ENCODE measurements around the gene IRF4.

The IRF4 gene

DNA sequence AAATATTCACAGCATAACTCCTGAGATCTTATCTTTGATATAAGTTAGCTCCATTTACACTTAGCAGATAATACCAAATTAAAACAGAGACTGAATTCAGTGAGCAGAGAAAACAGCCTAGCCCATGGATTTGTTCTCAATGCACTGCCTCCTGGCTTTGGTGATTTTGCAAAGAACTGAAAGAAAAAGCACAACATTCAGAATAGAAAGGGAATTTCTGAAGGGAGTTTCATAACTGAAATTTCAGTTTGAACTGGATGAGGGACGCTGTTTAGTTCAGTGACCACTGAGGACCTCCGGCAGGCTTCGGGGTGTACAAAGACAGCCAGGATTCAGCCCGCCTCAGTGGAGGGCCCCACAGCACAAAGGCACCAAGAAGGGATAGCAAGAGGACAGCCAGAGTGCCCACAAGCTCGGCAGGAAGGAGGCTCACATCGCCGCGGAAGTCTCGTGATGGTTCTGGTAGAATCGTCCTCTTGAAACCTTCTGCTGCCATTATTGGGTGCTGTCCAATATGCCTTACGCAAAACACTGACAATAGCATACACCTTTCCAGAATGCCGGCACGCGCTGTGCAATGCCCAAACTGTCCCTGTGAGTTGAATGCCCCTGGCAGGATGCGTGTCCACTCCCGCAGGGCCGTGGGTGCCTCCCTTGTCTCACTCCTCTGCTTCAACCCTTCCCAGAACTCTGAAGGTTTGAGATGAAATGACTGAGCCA lies 9.7 kb upstream of the IRF4 start:
- DNase-seq (ENCODE audit: low spot score) (no peak), FAIRE-seq (no peak)

DNA sequence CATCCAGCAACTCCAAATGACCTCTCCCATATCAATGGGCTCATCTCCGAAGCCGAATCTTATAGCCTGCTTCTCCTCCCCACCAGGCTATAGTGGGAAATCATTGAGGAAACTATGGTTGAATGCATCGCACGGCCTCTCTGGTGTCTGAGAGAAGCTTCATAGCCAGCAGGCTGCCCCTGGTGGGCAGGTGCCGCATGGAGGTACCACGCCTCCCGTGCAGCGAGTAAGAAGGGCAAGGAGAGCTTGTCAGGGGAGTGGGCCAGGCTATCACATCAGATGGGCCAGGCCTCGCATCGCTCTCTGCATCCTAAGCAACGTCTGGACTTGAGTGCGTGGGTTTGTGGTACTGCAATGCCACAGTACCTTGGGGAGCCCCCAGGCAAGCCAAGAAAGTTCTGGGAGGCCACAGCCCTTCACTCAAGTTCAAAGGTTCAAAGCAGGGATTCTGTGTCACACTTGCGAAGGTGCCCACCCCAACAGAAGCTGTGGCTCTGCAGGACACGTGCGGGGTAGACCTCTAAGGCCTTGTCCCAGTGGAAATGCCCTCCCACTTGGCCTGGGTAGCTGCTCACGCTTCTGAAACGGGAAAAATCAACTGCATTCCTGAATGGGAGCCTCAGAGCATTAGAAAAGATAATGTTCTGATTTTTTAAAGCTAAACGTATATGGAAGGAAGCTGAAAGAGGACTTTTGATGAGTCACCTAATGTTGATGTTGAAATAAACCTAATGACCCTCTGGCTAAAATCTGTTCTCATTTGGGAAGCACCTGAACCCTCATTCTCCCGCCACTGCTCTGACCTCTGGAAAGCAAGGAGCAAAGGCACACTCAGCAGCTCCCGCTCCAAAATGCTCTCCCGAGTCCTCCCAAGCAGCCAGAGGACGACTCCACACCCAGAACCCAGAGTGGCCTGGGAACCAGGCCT lies 8.4 kb upstream of the IRF4 start:
- FAIRE-seq, result no peak
- DNase-seq (ENCODE audit: low spot score), result no peak

DNA sequence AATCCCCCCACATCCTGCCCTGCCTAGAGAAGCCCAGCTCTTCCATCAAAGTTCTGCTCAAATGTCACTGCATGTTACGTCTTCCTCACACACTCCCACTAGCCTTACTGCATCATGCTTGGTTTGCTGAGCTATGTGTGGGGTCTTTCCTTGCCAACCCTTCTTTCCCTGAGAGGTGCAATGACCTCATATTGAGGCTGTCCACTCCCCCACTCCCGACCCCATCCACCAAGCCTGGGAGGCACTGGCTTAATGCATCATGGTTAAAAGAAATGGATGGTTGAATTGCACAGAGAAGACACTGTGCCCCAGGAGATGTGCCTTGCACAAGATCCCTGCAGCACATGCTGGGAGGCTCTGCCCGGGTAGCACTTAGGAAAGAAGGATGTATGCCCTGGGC lies 7.7 kb upstream of the IRF4 start:
- no peak for DNase-seq (ENCODE audit: low spot score)
- FAIRE-seq, result no peak

DNA sequence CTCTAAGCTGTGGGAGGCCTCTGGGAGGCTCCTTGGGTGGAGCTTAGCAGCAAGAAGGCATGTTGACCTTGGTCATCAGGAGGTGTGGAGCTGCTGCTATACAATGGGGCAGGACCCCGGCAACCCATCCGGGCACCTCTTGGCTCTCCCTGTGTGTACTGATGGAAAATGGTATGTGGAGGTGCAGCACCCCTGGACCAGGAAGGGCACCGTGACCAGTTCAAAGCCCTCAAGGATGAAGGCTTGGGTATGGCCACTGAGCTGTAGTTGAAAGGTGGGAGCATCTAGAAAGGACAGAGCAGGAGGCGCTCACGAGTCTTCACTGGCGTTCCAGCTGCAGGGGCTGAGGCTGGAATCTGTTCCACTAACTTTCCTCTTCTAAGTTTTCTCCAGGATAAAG lies 6.7 kb upstream of the IRF4 start:
- FAIRE-seq (no peak), DNase-seq (ENCODE audit: low spot score) (no peak)

DNA sequence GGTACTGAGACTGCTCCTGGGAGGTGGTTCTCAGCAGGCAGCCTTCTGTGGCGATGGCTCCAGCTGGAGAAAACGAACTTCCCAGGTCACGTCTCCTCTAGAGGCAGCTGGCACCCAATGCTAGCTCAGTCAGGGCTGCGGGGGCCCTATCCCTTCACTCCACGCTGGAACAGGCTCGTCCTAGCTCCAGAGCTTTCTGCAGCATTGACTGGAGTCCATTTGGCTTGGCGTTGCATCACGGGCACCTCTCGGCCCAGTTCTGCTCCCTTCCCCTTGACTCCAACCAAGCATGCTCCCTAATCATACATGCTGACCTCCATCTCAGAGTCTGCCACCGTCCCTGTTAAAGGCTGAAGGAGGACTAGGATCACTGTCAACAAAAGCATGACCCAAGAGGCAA lies 5.9 kb upstream of the IRF4 start:
- FAIRE-seq (no peak), DNase-seq (ENCODE audit: low spot score) (no peak)

DNA sequence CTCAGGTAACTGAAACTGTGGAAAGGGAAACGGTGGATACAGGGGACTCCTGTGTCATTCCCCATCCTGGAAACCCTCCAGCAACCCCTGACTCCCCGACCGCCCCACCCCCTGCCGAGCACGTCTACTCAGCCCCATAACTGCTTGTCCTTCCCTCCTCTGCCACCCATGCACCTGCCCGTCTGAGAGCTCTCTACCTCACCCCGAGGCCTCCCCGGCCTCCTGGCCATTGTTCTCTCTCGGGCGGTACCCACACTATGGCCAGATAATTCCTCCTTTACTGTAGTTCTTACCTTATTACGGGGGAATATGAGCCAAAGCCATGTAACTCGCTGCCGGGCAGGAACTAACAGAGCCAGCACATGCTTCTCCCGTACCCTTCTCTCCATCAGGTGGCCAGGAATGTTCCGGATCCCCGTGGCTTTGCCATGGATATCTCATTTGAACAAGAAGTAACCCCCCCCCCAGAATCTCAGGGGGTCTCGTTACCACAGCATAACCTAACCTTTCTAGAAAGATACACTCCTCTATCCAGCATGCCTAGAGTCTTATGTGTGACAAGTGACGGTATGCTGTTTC lies 4.8 kb upstream of the IRF4 start:
- FAIRE-seq (no peak), DNase-seq (ENCODE audit: low spot score) (no peak)

DNA sequence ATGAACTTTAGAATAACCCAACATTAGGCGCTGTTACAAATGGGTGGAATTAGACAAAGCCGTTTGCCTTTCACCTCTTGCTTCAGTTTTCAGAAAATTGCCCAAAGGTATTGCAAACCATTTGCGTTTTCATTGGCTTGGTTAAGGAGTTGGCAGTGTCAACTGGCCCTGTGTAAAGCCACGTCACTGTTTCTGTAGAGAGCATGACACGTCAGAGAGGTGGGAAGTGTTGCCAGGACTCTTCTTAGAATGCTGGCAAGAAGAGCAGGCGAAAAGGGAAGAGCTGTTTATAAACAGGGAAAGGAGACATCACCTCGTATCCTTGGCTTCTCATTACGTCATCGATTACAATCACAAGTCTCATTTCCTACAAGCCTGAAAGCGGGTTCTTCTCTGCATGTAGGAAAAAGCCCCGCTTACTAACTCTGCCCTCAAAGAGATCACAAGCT lies 4.2 kb upstream of the IRF4 start:
- DNase-seq (ENCODE audit: low spot score) (no peak), FAIRE-seq (no peak)

DNA sequence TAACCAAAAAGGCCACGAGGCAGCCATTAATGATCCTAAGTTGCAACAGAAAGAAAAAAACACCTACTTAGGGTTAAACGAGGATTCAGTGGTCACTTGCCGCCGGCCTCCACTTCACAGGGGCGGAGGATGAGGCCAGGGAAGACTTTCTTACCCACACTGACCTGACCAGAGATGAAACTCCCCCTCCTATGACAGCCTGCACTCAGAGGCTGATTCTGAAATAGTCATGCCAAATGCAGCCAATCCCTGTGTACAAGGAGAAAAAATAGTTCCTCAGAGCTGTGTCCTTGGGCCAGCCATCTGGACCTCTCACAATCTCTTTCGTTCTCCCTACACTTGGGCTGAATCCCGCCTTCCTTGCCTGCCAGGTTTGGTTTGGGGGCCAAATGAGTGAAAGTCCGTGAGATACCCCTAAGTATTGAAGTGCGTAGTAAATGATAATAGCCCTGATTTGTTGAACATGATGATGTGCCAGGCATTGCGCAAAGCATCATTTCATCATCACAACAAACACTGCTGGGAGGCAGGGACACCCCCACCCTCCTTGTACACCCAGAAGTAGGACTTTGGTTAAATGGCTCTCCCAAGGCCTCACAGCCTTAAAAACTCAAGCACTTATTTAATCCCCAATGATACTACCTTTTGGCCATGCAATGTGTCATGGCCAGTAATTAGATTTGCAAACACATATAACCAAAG lies 3.2 kb upstream of the IRF4 start:
- FAIRE-seq (no peak), DNase-seq (ENCODE audit: low spot score) (no peak)

DNA sequence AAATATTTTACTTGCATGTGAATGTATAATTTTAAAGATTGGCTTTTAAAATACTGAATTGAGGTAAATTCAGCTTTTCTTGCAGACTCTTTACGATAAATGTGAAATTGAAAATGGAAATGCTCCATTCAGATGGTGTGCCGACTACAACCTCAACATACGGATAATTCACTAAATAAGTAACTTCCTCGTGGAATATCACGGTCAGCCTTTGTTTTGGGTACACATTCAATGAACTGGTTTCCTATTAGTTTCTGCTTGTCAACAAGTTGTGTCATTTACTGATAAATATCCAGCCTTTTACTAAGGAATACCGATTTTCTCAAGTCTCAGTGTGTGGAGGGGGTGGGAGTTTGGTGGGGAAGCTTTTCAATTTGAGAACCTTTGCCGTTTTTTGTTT lies 2.4 kb upstream of the IRF4 start:
- no peak for DNase-seq (ENCODE audit: low spot score)
- no peak for FAIRE-seq

DNA sequence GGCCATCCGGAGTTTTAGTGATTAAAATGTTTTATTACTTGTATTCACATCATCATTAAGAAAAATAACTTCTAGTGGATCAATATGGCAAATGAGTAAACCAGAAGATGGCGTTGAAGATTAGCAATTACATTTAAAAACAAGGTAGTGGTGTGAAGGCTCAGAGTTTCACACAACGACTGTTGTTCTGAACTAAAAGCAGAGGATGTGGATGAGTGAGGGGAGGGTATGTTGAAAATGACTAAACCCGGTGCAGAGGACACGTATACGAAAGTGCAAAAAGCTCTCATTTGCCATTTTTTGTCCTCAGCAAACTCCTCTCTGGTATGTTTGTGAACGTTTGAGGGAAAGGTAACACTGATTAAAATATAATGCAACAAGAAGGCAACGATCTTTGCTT lies 1.9 kb upstream of the IRF4 start:
- DNase-seq (ENCODE audit: low spot score) (no peak), FAIRE-seq (no peak)

DNA sequence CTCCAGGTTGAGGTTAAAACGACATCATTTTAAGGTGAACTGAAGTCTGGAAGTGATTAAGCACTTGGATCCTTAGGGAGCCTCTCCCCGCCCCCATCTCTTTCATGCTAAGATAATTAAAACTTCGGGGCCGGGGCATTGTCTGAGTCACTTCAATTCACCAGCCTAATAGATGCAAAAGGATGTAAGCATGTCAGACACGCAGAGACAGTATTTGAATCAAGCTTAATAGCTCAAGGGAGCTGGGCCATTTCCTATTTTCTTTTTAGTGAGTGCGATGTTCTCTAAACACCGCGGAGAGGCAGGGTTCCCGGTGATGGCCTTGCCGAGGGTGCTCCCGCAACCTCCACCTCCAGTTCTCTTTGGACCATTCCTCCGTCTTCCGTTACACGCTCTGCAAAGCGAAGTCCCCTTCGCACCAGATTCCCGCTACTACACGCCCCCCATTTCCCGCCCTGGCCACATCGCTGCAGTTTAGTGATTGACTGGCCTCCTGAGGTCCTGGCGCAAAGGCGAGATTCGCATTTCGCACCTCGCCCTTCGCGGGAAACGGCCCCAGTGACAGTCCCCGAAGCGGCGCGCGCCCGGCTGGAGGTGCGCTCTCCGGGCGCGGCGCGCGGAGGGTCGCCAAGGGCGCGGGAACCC lies 516 bp upstream of the IRF4 start:
- FAIRE-seq (no peak), DNase-seq (ENCODE audit: low spot score) (no peak)

DNA sequence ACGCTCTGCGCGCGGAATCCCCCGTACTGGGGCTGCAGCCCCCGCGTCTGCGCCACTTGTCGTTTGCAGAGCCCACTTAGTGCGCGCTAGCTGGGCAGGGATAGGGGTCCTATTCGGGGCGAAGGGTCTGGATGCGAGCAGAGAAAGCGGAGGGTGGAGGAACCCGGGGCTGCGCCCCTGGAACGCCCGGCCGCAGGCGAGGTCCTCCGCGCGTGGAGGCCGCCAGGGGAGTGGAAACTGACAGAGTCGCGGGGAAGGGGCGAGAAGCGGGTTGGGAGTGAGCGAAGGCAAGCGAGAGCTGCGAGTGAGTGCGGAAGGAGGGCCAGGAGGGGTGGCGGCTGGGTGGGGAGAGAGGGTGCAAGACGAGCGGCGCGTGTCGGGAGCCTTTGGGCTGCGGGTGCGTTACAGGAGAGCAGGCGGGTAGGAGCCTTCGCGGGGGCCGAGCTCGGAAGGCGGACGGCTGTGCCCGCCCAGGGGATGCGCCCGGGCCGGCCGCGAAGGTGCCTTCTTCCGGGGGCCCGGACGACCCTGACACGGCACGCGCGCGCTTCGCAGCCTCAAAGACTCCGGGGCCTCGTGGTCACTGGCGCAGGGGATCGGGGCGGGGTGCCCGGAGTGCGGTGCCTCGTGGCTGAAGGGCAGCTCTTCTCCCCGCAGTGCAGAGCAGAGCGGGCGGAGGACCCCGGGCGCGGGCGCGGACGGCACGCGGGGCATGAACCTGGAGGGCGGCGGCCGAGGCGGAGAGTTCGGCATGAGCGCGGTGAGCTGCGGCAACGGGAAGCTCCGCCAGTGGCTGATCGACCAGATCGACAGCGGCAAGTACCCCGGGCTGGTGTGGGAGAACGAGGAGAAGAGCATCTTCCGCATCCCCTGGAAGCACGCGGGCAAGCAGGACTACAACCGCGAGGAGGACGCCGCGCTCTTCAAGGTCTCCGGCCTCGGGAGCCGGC lies 1.2 kb downstream of the IRF4 start:
- FAIRE-seq (no peak), DNase-seq (ENCODE audit: low spot score) (no peak)

DNA sequence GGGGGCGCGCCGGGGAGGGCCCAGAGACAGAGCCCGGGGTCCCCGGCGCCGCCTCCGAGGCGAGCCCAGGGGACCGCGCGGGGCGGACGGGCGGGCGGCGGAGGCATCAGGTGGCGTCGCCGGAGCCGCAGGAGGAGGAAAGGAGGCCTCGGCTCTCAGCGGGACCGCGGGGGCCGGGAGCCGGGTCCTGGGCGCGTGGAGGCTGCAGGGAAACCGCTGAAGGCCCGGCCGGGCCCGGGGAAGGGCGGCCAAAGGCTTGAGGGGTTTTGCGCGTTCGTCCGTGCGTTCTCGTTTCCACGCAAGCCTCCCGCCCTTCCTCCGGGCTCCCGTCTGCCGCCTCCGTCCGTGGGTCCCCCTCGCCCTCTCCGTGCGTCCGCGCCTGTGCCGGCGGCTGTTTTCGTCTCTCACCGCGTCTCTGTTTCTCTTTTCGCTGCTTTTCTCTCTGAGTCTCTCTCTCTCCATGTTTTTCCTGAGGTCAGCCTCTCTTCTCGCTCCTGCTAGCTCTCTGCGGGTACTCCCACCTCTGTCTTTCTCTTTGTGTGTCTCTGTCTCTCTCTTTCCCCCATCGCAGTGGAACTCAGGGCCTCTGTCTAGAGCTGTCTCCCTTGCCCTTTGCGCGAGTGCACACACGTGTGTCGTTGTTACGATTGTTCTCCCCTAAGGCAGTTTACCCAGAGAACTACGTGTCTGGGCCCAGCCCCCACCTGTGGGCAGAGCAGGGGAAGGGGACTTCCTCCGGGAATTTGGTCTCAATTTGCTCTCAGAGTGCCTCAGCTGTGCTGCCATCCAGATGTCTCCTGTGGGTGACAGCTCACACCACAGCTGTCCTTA lies 2.1 kb downstream of the IRF4 start:
- FAIRE-seq, result no peak
- DNase-seq (ENCODE audit: low spot score), result no peak

DNA sequence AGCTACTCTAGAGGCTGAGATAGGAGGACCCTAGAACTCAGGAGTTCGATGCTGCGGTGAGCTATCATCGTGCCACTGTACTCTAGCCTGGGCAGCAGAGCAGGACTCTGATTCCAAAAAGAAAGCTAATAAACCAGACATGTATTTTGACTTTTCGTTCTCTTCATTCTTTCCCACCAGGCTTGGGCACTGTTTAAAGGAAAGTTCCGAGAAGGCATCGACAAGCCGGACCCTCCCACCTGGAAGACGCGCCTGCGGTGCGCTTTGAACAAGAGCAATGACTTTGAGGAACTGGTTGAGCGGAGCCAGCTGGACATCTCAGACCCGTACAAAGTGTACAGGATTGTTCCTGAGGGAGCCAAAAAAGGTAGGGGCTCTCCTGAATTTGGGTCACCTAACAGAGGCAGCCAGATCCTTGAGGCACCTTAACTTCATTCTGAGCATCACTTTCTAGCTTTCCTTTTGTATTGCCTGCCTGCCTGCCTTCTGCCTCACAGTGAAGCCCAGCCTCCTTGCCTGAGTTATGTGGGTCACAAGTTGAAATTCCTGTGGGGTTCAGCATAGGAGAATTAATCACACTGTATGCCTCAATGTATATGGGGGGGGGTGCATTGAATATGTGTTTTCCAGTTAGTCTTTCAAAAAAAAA lies 3.2 kb downstream of the IRF4 start:
- FAIRE-seq (no peak), DNase-seq (ENCODE audit: low spot score) (no peak)

DNA sequence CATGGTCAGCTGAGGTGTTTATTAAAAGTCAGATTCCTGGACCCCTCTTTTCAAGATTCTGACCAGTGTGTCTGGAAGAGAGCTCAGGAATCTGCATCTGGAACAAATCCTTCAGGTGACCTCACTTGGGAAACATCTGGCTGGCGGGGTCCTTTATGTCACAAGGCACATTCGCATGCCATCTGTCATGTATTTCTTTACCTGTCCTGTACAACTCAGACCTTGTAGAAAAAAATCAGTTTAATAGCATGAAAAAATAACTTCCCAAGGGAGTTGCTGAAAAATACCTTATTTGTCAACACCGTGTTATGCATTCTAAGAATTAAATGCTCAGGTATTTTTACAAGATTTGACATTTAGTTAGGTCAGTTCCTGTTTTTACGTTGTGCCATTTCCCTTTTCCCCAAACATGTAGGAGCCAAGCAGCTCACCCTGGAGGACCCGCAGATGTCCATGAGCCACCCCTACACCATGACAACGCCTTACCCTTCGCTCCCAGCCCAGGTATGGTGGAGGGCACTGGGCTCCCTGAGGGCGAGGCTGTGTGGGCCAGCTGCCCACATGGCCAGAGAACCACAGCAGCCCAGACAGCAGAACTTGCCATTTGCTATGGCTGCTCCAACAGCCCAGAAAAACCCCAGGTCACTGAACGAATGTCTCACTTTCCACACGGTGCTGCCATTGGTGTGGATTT lies 4.0 kb downstream of the IRF4 start:
- DNase-seq (ENCODE audit: low spot score) (no peak), FAIRE-seq (no peak)

DNA sequence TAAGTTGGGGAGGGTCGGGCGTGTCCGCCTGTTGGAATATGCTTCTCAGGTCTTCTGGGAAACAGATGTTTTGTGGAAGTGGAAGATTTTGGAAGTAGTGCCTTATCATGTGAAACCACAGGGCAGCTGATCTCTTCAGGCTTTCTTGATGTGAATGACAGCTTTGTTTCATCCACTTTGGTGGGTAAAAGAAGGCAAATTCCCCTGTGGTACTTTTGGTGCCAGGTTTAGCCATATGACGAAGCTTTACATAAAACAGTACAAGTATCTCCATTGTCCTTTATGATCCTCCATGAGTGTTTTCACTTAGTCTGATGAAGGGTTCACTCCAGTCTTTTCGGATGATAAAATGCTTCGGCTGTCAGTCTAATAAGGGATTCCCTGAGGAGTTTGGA lies 4.6 kb downstream of the IRF4 start:
- FAIRE-seq, result no peak
- no peak for DNase-seq (ENCODE audit: low spot score)

DNA sequence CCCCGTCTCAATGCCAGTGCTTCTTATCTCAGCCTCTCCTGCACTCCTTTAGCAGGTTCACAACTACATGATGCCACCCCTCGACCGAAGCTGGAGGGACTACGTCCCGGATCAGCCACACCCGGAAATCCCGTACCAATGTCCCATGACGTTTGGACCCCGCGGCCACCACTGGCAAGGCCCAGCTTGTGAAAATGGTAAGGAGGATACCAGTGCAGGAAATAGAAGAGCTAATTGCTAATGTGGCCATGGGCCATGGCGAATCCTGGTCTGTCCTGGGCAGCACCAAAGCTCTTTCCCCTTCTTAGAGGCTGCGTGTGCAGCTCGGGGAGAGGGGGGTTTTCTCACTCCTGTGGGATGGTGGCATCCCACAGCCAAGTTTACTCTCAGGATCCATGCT lies 5.5 kb downstream of the IRF4 start:
- no peak for FAIRE-seq

DNA sequence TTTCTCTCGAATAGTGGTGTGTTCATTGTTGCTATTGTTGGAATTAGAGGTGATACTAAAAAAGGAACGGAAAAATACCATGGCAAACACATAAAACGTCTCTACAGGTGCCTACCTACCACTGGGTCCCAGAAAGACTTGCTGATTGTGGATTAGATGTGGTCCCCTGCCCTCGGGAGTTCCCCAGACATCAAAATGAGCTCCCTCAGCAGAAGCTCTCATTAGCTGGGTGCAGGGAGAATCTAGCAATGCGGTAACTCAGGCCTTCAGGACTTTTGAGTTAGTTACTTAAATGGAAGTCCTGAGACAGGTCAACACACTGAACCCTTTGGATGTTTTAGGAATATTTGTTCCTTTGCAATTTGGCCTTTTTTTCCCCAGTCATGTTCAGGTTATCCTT lies 6.1 kb downstream of the IRF4 start:
- FAIRE-seq (no peak), DNase-seq (ENCODE audit: low spot score) (no peak)

More for the DNA sequence above, 5.5 kb downstream of the IRF4 start:
- DNase-seq (ENCODE audit: low spot score), result no peak
